Stimulated activated CD4-positive, alpha-beta T cell treated with anti-CD3 and anti-CD28 coated beads, TNF-alpha, amount 100 ng/mL, for 48 hours (primary cell): ENCODE measurements around the gene FAM240A.
"Not testable (repeated sequence)": the region's sequence is repeated elsewhere in the genome, so short reads cannot be mapped to it uniquely, and the experiment has no call there.

Experiments
- DNase-seq, 3 donors: peaks; one replicate each; pipeline ENCODE4 v3.0.0-alpha.2; 2020; ENCODE audit warnings: low read depth in 3 of 3

The FAM240A gene

DNA sequence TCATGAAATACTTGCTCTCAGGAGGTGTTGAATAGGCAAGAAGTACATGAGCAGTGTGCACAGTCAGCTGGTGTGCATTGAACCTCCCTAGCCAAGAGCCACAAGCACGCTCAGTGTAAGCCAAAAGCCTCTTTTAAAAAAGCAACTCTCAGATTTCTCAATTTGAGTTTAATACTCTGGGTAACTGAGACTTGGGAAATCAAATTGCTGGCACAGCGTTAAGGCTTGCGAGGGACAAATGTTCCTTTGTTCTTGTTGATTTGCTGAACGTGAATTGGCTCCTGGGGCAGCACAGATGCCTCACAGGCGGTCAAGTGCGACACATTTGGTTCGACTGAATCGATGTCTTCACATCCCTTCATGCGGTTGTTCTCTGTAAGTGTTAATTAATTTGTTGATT lies at the start of gene FAM240A:
FAM240A (plus strand) TSS at position 202 of the 400 bp plus-strand sequence; CDS start at position 361, 159 bp downstream.
- DNase-seq: no peak

DNA sequence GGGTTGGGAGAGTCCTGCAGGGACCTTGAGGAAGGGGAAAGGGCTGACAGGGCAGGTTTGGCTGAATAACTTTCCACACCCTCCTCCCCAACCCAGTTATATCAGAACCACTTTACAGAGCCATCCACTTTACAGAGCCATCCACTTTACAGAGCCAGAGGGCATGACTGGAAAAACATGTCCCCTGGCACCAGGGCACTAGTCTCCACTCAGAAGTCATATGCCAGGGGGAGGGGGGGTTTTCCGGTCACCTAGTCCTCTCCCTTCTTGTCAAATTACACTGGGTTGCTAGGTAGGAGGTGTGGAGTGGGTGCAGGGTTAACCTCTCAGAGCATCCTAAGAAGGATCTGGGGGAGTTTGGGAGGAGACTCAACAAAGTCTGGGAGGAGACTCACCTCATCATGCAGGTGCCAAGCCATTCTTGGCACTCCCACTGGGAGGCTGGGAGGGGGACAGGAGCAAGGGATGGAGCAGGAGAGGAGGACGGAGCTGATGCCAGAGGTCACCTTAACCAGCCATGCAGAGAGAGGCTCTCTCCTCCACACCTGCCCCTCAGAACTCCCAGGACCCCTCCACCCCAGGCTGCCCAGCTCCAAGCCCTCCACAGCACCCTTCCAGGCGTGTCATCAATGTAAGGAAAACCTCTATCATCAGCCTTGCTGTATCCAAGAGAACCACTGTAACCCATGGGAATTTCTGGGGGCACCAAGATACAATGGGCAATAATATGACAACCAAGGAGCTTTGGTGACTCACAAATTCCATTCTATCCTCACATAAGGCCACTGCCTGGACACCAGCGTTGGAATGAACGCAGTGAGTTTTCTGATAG lies 47.9 kb upstream of the FAM240A start:
- no peak for DNase-seq

DNA sequence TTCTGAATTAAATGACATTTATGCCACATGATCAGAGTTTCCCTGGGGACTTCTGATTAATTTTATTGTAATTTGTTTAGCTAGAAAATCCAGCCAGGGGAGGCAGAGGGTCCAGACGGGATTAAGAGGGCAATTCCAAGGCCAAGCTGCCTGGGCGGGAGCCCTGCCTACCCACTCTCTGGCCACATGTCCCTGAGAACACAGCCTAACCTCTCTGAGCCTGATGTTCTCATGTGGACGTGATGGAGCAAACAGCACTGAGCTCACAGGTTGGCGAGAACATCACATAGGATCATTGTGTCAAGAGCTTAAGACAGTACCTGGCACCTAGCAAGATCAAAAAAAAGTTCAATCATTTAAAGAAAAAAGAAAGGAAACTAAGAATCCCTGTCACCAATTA lies 47.2 kb upstream of the FAM240A start:
- DNase-seq: no peak

DNA sequence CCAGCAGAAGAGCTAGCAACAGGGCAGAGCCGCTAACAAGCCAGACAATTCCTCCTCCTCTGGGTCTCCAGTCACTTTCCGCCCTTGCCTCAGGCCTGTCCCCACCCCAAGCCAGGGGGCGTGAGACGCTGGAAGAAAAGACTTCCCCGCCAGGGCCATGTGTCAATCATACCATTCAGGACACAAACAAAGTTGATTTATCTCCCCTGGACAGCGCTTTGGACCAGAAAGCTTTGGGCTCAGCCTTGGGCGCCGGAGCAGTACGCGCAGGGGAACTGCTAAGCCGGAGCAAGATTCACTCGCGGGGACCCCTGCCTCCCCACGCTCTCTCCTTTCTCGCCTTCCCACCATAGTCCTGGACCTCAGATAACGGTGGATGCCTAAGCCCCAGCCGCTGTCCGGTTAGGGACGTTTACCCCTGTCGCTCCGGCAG lies 46.7 kb upstream of the FAM240A start:
- no peak for DNase-seq

DNA sequence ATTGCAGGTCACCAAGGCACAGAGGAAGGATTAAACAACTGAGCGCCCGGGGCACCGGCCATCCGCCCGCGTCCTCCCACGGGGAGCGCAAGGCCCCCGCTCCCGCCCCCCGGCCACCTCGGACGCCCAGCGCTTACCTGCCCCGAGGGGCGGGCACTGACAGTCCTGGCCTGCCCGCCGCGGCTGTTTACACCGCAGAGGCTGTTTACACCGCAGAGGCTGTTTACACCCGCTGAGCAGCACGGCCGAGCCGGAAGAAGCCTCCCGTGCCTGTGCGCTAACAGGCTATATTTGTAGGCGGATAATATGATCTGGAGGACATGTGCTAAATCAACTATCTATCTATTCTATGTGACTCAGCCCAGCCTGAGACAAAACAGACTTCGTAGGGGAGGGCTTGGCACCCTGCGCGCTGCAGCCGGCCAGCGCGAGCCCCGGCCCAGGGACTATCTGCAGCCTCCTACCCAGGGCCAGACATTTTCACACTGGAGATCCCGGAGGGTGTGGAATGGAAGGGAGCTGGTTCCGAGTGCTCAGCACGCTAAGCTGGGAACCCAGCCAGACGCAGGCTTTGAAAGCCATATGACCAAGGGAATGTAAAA lies 46.2 kb upstream of the FAM240A start, which contains the start of gene LRRC2:
LRRC2 (minus strand) TSS at position 263 of the 602 bp plus-strand sequence. CDS start 14,711 bp downstream, outside the sequence.
- DNase-seq: no peak

DNA sequence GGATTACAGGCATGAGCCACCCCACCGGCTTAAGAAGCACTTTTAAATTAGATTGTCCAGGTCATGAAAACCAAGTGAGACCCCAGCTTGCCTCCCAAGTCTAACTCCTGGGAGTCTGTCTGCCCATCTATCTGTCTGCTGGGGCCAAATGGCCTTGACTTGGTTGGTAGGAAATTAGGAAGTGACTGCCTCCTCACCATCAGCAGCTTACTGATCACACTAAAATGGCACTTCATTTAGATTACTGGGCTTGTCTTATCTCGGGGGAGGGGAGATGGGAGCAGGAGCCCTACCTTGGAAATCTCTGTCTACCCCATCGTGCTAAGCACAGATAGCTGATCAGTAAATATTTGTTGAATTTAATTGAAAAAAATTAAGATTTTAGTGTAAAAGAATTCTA lies 40.6 kb upstream of the FAM240A start:
- DNase-seq: no peak

DNA sequence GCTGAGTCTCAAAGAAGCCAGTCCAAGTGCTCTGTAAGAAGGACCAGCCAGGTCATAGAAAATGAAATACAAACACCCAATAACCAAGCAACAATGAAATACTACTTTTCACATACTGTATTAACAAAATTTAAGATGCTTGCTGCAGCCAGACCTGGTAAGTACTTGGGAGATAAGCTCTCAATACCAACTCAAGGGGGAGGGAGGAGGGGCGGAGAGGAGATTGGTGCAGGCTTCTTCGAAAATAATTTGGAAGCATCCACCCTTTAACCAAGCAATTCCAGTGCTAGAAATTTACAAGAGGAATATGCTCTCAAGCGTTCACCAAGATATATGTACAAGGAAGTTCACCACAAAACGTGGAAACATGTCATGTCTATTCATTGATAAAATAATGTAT lies 38.6 kb upstream of the FAM240A start:
- DNase-seq: no peak

DNA sequence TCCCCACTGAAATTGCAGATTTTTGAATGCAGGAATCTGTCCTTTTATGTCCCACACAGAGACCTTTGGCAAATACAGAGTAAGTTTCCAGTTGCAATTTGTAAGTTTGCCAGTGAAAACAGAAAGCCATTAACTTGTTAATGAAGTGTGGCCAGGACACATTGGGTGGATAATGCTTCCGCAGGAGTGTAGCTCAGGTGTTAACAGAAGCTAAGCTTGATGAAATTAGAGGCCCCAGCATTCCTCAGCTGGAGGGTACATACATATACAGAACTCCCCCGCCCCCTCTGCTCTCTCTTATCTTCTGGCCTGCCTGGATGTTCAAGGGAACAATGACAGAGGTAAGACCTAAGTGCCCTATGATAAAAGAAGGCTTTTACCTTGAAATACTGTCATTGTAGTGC lies 38.1 kb upstream of the FAM240A start:
- no peak for DNase-seq

DNA sequence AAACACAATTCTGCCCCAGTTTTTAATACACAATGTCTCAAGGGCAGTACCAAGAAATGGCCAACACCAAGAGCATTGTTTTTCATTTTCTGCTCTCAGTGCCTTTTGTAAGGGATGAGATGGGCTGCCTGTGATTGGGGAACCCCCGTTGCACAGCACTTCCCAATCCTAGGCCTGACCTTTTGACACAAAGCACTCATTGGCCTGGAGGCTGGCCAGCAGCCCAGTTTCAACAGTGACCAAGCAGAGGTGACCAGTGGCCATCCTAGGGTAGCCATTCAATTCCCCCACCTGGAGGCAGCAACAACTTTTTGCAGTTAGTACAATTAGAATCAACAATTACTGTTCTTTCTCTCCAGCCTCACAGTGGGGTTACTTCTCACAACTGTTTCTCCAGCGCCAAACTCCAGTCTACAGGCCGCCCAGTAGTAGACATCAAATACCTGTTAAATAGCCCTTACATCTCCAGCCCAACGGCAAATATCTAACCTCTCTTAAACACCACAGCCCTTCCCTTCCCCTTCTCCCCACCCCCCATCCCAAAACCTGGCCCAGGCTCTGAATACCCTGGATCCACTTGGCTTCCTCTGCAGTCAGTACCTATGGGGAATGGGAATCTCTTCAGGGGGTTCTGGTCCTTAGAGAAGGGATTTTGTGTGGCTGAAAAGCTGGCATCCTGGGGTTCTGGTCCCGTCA lies 37.3 kb upstream of the FAM240A start:
- DNase-seq: no peak

DNA sequence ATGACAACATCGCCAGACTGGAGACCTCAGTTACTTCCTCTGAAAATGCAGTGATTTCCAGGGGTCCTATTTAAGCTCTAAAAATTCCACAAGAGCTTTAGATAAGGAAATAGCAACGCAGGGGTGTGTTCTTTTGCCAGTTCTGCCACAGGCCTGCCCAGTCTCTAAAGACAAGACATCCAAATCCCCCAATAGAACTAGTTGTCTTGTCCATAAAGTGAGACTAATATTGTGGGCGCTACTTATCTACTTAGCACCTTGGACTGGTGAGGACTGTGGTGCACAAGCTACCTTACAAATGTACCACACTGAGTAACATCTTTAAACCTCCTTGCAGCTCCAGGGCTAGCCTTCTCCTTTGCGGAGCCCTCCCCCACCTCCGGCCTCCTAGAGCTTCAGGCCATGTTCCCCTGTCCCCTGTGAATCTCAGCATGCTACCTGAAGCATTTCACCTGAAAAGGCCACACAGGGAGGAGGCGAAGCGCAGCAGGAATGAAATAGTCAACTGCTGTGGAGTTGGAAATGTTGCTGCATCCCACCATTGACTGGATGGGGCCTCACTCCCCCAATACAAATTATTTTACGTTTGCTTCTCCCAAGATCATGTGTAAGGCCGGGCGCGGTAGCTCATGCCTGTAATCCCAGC lies 36.6 kb upstream of the FAM240A start:
- no peak for DNase-seq

DNA sequence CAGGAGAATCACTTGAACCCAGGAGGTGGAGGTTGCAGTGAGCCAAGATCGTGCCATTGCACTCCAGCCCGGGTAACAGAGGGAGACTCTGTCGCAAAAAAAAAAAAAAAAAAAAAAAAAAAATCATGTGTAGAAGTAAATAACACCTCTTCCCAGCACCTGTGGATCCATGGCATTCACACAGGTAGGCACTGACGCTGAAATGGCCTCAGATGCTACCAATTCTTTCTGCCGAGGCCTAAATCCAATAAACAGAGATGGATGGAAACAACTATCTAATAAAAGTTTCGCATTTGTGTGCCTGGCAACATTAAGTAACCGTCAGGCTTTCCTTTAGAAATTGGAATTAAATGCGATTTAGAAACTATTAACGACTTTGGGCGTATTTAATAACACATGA lies 35.9 kb upstream of the FAM240A start:
- no peak for DNase-seq

DNA sequence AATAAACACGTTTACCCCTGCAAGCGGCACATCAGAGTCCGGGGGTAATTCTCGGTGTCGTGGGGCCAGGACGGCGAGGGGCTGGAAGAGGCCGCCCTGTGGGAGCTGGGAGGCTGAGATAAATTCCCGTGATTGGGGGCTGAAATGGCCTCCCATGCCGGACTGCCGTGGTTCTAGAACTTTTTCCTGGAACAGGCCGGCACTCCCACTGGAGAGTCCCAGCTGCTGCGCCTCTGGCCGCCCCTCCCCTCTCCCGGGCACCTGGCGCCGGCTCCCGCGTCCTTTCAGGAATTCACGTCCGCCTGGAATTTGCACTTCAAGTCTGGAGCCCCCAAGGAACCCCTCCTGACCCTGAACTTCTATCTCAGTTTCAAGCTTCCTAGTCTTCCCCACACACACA lies 35.4 kb upstream of the FAM240A start:
- no peak for DNase-seq

DNA sequence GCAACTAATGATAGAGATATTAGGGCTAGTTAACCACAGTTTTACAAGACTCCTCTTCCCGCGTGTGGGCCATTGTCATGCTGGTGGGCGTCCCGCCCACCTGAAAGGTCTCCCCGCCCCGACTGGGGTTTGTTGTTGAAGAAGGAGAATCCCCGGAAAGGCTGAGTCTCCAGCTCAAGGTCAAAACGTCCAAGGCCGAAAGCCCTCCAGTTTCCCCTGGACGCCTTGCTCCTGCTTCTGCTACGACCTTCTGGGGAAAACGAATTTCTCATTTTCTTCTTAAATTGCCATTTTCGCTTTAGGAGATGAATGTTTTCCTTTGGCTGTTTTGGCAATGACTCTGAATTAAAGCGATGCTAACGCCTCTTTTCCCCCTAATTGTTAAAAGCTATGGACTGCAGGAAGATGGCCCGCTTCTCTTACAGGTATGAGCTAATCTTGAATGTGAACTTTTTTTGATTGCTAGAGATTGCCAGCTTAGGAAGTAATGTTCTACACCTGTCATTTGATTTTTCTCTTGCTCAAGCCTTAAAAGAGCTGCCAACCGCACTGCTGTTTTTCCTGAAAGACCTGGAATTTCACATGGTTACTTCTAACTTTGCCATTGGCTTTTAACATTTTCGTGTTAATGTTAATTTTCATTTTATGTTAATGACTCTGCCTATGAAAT lies 34.6 kb upstream of the FAM240A start:
- DNase-seq: not testable (repeated sequence)

DNA sequence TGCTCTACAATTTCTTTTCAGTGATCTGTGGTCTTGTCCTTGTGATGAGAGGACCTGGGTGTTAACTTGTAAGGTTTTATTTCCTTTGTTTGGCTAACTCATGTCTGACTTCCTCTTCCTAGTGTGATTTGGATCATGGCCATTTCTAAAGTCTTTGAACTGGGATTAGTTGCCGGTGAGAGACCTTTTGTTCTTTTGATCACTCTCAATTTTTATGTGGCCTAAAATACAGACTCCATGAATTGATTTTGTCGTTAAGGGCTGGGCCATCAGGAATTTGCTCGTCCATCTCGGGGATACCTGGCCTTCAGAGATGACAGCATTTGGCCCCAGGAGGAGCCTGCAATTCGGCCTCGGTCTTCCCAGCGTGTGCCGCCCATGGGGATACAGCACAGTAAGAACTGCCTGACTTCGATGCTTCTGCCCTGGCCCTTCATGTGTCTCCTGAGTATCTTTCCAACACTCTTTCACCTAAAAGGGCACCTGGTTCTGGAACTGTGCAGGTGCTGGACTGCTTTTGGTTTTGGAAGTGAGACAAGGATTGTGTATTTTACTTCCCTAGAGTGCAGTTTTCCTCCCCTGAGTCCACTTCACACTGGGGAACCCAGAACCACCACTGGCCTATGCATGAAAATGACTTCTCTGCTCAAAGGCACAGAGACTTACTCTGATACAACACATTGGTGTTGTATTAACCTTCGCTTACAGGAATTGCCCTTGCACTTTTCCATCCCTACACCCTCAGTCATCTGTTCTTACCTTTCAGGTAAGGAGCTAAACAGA lies 33.2 kb upstream of the FAM240A start:
- no peak for DNase-seq

DNA sequence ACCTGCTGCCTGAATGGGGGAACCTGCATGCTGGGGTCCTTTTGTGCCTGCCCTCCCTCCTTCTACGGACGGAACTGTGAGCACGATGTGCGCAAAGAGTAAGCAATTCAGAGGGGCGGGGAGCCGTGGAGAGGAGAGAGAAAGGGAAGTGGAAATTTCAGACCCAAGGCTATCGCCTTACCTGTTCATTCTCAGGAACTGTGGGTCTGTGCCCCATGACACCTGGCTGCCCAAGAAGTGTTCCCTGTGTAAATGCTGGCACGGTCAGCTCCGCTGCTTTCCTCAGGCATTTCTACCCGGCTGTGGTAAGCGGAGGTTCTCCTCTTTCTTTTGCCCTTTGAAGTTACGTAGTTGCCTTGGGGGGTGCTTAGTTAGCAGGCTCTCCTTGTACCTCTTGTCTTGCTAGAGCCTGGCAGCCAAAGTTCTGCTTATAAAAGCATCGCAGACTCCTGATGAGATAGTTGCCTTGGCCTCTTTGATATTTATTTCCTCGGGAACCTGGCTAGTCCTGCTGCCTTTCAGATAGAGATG lies 32.5 kb upstream of the FAM240A start:
- DNase-seq: no peak

DNA sequence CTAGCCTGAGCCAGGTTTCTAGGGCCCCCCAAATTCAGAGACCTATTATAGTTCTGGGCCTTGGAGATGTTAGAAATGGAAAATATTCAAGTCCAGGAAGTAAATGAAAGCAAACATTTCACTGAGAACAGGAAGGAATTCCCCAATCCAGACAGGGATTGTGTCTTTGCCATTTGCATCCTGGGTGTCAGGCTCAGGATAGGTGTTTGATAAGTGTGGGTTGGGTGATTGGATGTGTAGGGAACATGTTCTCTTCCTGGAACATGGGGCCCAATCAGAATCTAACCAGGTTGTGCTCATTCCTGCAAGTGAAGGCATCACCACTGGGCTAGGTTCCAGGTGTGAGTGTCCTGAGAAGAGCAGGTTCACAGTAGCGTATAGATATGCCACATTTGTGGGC lies 31.6 kb upstream of the FAM240A start:
- DNase-seq: no peak

DNA sequence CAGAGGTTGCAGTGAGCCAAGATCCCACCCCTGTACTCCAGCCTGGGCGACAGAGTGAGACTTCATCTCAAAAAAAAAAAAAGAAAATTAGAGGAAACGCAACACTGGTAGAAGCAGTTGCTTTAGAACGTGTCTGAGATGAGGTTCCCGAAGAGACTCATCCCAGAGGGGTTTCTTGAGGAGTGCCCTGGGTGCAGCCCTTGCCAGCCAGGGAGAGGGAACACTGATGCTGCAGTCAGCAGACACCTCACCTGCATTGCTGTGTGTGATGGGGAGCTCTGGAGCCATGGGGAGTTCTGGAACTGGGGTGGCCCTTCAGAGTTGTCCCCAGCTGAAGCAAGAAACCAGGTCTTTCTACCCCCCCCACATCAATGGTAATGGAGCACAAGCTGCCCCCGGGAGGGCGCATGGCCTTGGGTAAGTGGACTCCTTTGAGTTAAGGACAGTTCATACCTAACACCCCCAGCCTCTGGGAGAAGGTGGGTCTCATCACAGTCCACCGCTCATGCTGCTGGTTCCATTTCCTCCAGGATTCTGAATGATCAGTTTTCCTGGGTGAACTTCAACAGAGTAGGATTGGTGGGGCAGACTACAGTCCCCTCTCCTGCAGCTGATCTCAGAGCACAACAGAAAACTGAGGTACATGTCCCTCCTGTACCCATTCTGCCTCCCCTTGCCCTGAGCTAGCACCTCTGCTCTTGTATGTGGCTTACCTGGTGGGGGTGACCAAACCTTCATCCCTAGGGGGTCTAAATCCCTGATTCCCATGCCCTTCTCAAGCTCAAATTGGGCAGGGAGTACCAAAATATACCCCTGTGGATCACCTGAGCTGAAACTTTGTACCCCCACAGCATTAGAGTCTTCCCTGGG lies 27.5 kb upstream of the FAM240A start:
- DNase-seq: no peak

DNA sequence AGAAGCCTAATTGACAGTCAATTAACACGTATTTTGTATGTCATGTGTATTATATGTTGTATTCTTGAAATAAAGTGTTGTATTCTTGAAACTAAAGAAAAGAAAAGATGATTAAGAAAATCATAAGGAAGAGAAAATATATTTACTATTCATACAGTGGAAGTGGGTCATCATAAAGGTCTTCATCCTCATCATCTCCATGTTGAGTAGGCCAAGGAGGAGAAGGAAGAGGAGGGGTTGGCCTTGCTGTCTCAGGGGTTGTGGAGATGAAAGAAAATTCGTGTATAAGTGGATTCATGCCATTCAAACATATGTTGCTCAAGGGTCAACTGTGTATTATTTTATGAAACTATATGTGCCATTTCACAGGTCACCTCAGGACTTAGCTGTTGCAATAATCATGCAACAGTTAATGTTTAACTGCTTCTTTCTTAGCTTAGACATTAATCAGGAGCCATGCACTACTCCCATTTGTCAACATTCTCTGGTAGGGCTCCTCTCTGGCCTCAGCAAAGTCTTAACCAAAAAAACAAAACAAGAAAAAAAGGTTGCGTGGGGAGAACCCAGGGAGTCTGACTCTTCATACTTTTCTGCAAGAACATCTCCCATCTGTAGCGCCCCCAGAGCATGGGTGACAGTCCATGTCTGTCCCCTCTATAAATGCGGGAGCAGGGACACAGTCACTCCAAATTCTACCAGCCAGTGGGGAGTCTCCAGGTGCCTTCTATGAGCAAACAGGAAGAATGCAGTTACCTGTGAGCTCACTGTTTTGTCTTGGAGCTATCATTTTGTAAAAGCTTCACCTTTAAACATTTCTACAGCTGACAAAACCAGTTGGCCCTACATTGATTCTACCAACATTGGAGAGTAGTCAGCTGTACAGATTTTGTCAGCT lies 26.3 kb upstream of the FAM240A start:
- DNase-seq: no peak
